Stimulated activated CD4-positive, alpha-beta T cell treated with anti-CD3 and anti-CD28 coated beads, Interleukin-12 subunit alpha, Interleukin-12 subunit beta, amount 100 ng/mL, for 48 hours (primary cell): ENCODE data around the gene SRPK1.

Experiments
- DNase-seq, 3 donors: peaks; one replicate each; pipeline ENCODE4 v3.0.0-alpha.2; 2020; ENCODE audit warnings: low read depth in 2 of 3, low spot score in 1 of 3

Gene SRPK1

DNA sequence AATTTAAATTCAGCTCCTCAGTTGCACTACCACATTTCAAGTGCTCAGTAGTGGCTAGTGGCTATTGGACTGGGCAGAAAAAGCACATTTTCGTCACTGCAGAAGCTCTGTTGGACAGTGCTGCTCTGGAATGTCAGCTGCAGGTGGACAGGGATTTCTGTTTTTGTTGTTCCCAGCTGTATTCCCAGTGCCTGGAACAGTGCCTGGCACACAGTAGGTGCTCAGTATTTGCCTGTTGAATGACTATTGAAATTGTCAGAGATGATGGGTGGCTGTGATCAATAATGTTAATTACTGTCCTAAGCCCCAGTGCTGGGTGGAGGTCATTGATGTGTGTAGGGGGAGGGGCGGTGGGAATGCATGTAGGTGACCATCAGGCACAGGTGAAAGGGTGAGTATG lies 134.6 kb downstream of the SRPK1 start:
- no peak for DNase-seq

GRCh38 chr6:35784200-35784599 lies 136.7 kb downstream of the SRPK1 start:
- no peak for DNase-seq
